GM12875 (cell line): ENCODE results near the gene FOXE1.

ENCODE experiments used
- H3K4me3 ChIP-seq: one replicate; pipeline ENCODE4 v1.5.1; 2011; ENCODE audit warnings: low read depth, low read length, control low read depth
- CTCF ChIP-seq: IDR thresholded peaks from 2 replicates; pipeline ENCODE4 v1.5.1; 2011; ENCODE audit warnings: low read depth, mild to moderate bottlenecking, control low read depth, inconsistent platforms, low read length, moderate library complexity, borderline replicate concordance; ENCODE audit not compliant: insufficient read depth

The FOXE1 gene

DNA sequence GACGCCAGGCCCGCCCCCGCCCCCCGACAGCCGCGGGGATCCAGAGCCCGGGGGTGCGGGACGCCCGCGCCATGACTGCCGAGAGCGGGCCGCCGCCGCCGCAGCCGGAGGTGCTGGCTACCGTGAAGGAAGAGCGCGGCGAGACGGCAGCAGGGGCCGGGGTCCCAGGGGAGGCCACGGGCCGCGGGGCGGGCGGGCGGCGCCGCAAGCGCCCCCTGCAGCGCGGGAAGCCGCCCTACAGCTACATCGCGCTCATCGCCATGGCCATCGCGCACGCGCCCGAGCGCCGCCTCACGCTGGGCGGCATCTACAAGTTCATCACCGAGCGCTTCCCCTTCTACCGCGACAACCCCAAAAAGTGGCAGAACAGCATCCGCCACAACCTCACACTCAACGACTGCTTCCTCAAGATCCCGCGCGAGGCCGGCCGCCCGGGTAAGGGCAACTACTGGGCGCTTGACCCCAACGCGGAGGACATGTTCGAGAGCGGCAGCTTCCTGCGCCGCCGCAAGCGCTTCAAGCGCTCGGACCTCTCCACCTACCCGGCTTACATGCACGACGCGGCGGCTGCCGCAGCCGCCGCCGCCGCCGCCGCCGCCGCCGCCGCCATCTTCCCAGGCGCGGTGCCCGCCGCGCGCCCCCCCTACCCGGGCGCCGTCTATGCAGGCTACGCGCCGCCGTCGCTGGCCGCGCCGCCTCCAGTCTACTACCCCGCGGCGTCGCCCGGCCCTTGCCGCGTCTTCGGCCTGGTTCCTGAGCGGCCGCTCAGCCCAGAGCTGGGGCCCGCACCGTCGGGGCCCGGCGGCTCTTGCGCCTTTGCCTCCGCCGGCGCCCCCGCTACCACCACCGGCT is 1.0 kb downstream of the FOXE1 start:
- no peak overlapping the region for H3K4me3 ChIP-seq

GRCh38 chr9:97854696-97855485 is 1.9 kb downstream of the FOXE1 start:
- TF ChIP-seq CTCF, result no peak
- no peak overlapping the region for H3K4me3 ChIP-seq

More for the DNA sequence above, 1.0 kb downstream of the FOXE1 start:
- no peak for TF ChIP-seq CTCF

DNA sequence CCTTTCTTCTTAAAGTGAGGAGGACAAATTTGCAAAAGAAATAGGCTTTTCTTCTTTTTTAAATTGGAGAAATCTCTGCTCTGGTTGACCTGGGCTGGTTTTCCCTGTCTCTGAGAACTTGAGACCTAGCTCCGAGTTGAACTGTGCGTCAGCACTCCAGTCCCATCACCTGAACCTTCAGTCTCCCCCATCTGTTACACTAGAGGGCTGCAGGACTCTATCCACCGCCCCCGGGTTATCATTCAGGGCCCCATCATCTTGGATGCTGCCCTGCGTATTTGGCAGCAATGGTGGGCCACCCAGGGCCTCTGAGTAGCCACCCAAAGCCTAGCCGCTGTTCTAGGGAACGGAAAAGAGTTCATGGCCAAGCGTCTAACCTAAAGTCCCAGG is 2.5 kb downstream of the FOXE1 start:
- no peak overlapping the region for H3K4me3 ChIP-seq

GRCh38 chr9:97855899-97856298 is 2.9 kb downstream of the FOXE1 start:
- no peak for TF ChIP-seq CTCF
- H3K4me3 ChIP-seq, result no peak overlapping the region

More for the DNA sequence above, 2.5 kb downstream of the FOXE1 start:
- no peak for TF ChIP-seq CTCF

DNA sequence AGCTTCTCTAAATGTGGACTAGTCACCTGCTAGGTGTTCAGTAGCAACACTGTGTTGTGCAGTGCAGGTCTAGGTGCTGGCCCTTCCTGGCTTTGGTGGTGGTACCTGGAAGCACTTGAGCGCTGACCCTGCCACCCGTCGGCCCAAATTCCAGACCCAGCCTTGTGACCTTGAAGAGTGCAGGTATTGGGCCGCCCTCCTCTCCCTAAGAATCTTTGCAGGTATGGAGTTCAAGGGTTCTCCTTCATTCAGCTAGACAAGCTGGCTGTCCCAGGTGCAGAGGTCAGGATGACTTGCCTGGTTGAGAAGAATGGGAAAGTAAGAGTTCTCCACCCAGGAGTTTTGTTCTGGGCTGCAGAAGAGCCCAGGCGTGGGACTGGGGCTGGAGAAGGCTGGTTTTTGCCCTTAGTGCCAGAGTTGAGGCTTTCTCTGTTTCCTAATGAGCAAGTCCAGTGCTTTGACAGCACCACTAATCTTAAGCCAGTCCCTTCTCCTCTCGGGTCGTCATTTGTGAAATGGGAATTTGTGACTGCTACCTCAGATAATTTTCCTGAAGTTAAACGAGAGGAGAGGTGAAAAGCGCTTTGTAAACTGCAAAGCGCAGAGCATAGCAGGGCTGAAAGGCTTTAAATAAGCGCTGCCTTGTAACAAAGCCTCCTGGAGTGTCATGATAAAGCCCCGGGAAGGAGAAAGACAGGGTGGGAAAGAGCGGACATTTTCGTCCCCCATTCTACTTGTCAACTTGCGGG is 4.0 kb downstream of the FOXE1 start:
- no peak for TF ChIP-seq CTCF
- no peak overlapping the region for H3K4me3 ChIP-seq

DNA sequence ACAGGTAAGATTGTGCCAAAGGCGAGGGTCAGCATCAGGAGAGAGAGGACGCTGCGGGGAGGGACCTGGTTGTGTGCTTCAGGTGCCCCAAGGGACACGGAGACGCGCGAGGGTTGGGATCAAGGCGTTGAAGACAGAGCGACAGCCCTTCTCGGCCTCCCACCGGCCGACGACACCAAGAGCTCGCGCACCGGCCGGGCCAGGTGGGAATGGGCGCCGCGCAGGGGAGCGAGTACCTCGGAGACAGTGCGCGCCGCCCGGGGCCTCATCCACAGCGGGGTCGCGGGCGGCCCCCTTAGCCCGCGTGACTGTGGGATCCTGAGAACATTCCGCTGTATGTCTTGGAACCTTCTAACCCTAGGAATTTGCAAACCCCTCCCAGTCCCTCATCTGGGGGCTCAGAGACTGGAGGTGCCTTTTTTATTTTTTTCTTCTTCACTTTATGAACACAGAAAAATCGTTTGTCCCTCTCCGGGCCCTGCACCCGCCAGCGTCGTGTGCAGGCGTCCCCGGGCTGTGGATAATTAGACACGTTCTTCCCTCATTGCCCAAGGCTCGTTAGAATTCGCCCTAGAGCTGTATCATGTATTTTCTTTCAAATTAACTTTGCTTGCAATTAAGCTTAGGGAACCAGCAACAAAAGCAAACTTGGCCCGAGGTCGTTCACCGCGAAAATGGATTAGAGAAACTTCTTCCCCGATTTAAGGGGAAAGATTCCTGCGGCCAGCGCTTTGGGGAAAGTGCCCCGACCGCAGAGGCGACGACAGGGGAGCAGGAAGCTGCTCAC is 4.8 kb downstream of the FOXE1 start:
- no peak overlapping the region for H3K4me3 ChIP-seq
- no peak for TF ChIP-seq CTCF
